HG03066 (cell line): Measurements from ENCODE around the gene CEP350.

Experiments
- ATAC-seq: cut with Tn5 transposase; IDR thresholded peaks from one replicate; pipeline ENCODE4 v1.9.1; 2021; ENCODE audit warnings: low read depth; ENCODE audit not compliant: unreplicated experiment

The CEP350 gene

DNA sequence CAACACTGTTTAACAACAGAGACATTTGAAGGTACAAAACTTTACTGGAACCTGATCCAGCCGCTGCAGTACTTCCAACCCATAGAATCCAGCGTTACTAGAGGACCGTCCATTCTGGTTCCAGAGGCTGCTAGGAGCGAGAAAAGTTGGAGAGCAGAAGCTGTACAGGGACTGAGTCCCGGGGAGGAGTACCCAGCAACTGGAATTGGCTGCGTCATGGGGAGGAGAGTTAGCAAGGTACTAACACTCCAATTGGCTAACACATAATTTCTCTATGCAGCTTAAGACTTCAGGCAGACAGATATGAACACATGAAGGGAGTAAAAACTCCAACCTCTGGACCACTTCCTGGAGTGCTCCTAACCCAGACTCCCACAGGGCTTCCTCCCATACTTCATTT lies 198.0 kb downstream of the CEP350 start:
- no peak for ATAC-seq

GRCh38 chr1:180153032-180153431 lies 198.4 kb downstream of the CEP350 start:
- no peak for ATAC-seq

- peak; percentile 1 for ATAC-seq
Observed at GRCh38 chr1:180154003-180154324, 199.4 kb downstream of the CEP350 start.

- ATAC-seq: peak; percentile 83
Observed at GRCh38 chr1:180154325-180155181, 199.9 kb downstream of the CEP350 start, which contains the start of gene QSOX1. QSOX1 (plus strand) TSS chr1:180154869; CDS start chr1:180154908, 39 bp downstream.

DNA sequence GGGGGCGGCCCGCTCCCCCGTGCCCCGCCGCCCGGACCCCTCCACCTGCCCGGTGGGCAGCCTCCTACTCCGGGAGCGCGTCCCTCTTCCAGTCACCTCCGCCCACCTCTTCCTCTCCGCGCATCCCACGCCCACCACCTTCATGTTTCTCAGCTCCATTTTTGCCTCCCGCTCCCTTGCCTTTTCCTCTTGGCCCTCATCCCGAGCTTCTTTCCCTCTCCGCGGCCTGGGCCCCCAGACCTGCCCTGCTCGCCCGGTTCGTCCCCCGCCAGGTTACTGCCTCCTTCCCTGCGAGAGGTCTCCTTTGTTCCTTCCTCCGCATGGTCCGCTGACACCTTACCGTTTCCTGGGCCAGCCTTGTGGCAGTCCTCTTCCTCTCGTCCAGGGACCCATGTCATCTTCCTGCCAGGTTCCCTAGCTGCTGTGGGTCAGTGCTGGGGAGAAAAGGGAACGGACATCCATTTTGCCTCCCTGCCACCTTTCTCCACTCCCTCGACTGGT lies 200.6 kb downstream of the CEP350 start:
- ATAC-seq: peak; percentile 9

GRCh38 chr1:180156201-180156600 lies 201.6 kb downstream of the CEP350 start:
- no peak for ATAC-seq

- no peak for ATAC-seq
Observed at GRCh38 chr1:180156631-180157091, 202.1 kb downstream of the CEP350 start.

- no peak for ATAC-seq
Observed at GRCh38 chr1:180157108-180157507, 202.5 kb downstream of the CEP350 start.

GRCh38 chr1:180157576-180158057 lies 203.0 kb downstream of the CEP350 start:
- no peak for ATAC-seq

DNA sequence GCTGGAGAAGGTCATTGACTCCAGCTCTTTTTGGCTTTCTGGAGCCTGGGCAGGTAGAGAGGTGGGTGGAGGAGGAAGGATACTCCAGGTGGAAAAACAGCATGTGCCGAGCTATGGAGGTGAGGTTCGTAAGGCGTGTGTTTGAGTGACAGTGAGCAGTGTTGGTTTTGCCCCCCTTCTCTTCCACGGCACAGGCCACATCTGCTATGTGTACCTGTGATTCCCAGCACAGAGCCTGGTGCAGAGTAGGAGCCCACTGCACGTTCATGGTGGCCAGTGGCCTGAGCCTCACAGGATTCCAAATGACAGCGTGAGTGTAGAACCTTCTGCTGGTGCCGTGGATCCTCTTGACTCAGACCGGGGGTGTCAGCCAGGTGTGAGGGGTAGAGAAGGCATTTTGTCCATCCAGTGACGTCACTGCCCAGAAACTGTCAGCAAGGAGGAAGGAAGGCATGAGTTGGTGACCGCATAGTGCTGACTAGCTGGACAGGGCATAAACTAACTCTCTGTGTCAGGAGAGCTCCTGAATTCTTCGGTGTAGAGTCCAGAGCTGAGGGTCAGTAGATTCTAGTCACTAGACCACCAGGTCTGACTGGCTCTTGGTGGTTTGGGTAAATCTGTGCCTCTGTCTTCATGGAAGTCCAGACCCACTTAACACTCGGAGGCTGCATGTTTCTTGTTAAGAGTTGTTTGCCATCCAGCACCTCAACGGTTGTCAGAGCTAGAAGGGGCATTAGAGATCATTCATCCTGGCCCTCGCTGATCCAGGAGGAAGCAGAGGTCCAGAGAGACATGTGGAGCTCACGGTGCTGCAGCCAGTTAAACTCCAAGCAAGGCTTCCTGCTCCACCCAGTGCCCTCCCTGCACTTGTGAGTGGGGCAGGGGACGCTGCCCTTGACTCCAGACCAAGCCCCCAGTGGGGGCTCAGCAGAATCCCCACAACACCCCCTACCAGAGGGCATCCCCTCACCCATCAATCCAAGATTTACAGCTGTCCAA lies 203.8 kb downstream of the CEP350 start:
- ATAC-seq: no peak

GRCh38 chr1:180160357-180160756 lies 205.7 kb downstream of the CEP350 start:
- no peak for ATAC-seq

DNA sequence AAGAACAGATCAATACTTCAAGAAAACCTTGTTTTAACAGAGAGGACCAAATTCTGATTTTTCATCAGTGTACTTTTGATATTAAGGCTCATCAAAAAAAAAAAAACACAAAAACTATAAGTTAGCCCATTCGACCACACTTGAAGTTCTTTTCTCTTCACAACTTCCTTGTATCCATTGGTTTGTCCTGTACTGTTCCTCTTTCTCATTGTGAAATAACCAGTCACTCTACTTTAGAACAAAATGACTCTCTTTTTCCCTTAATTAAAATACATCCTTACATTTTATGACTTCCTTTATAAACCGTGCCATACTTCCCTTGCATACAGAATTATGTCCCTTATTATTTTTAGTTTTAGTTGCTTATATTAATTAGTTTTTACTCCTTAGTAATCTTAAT lies 208.4 kb downstream of the CEP350 start:
- ATAC-seq: no peak
